Neuronal stem cell (in vitro differentiated cells): Measurements from ENCODE around the gene GGTLC2.

ENCODE experiments used
- DNase-seq: peaks from one replicate; pipeline ENCODE4 v3.0.0-alpha.2; 2013; ENCODE audit warnings: low spot score
- H2AFZ ChIP-seq: one replicate; pipeline ENCODE4 v1.6.1; 2013; ENCODE audit warnings: mild to moderate bottlenecking, low read length, inconsistent platforms
- H2AK5ac ChIP-seq: 2 replicates; pipeline ENCODE4 v1.6.1; 2013; ENCODE audit warnings: low read depth, mild to moderate bottlenecking, inconsistent platforms, low read length, moderate library complexity, mixed read lengths
- H2BK120ac ChIP-seq: 2 replicates; pipeline ENCODE4 v1.6.1; 2013; ENCODE audit warnings: low read depth, mild to moderate bottlenecking, inconsistent platforms, low read length, moderate library complexity, mixed read lengths
- H2BK12ac ChIP-seq: one replicate; pipeline ENCODE4 v1.6.1; 2013; ENCODE audit warnings: low read length, inconsistent platforms
- H2BK15ac ChIP-seq: 2 replicates; pipeline ENCODE4 v1.6.1; 2013; ENCODE audit warnings: mild to moderate bottlenecking, low read length, inconsistent platforms, mixed read lengths
- H2BK5ac ChIP-seq: one replicate; pipeline ENCODE4 v1.6.1; 2013; ENCODE audit warnings: inconsistent platforms, mild to moderate bottlenecking, low read length, moderate library complexity
- H3K14ac ChIP-seq: one replicate; pipeline ENCODE4 v1.6.1; 2013; ENCODE audit warnings: low read length, inconsistent platforms
- H3K18ac ChIP-seq: 2 replicates; pipeline ENCODE4 v1.6.1; 2013; ENCODE audit warnings: low read length, inconsistent platforms
- H3K23ac ChIP-seq: 2 replicates; pipeline ENCODE4 v1.6.1; 2013; ENCODE audit warnings: low read depth, mild to moderate bottlenecking, mixed read lengths, low read length, inconsistent platforms; ENCODE audit not compliant: poor library complexity
- H3K27ac ChIP-seq: replicated peaks from 3 replicates; pipeline ENCODE4 v1.5.1; 2013; ENCODE audit warnings: low read length, inconsistent platforms
- H3K27me3 ChIP-seq, 3 experiments: 2 replicates each; pipeline ENCODE4 v1.6.1; 2013; ENCODE audit warnings: low read length in 3 of 3, mild to moderate bottlenecking in 2 of 3, inconsistent platforms in 1 of 3, low read depth in 1 of 3, mixed read lengths in 1 of 3, moderate library complexity in 1 of 3; ENCODE audit not compliant: control insufficient read depth in 3 of 3, insufficient read depth in 3 of 3
- H3K36me3 ChIP-seq, 2 donors: replicated peaks in 1 of 2; 2 replicates each; pipeline ENCODE4 v1.6.1; 2013; ENCODE audit warnings: low read length in 2 of 2; ENCODE audit not compliant: control insufficient read depth in 2 of 2, insufficient read depth in 2 of 2
- H3K4ac ChIP-seq: 2 replicates; pipeline ENCODE4 v1.6.1; 2013; ENCODE audit warnings: inconsistent platforms, mild to moderate bottlenecking, low read length, moderate library complexity
- H3K4me1 ChIP-seq, 2 donors: 1 replicate in 1 of 2; 2 replicates in 1 of 2; pipeline ENCODE4 v1.6.1; 2013; ENCODE audit warnings: low read length in 2 of 2, low read depth in 1 of 2; ENCODE audit not compliant: control insufficient read depth in 2 of 2, insufficient read depth in 1 of 2
- H3K4me2 ChIP-seq: one replicate; pipeline ENCODE4 v1.6.1; 2013; ENCODE audit warnings: mild to moderate bottlenecking, low read length, inconsistent platforms; ENCODE audit not compliant: insufficient read depth, poor library complexity, severe bottlenecking
- H3K4me3 ChIP-seq, 2 donors: 2 replicates each; pipeline ENCODE4 v1.5.1; 2013; ENCODE audit warnings: low read length in 2 of 2, mild to moderate bottlenecking in 2 of 2, inconsistent platforms in 1 of 2, moderate library complexity in 1 of 2
- H3K79me1 ChIP-seq: one replicate; pipeline ENCODE4 v1.6.1; 2013; ENCODE audit warnings: low read depth, mild to moderate bottlenecking, inconsistent platforms, low read length, moderate library complexity
- H3K9ac ChIP-seq: one replicate; pipeline ENCODE4 v1.6.1; 2013; ENCODE audit warnings: mild to moderate bottlenecking, low read depth, low read length, inconsistent platforms; ENCODE audit not compliant: poor library complexity
- H3K9me3 ChIP-seq, 2 donors: replicated peaks in 1 of 2; 2 replicates each; pipeline versions ENCODE3 to v1.6.1; 2013; ENCODE audit warnings: low read length in 2 of 2, mild to moderate bottlenecking in 2 of 2, inconsistent platforms in 1 of 2, low read depth in 1 of 2, mixed read lengths in 1 of 2, moderate library complexity in 1 of 2; ENCODE audit not compliant: control insufficient read depth in 2 of 2, insufficient read depth in 1 of 2
- H4K8ac ChIP-seq: one replicate; pipeline ENCODE4 v1.6.1; 2013; ENCODE audit warnings: low read depth, mild to moderate bottlenecking, inconsistent platforms, low read length, moderate library complexity
- H4K91ac ChIP-seq: one replicate; pipeline ENCODE4 v1.6.1; 2013; ENCODE audit warnings: low read length, low read depth, mild to moderate bottlenecking, inconsistent platforms; ENCODE audit not compliant: poor library complexity
- WGBS, 2 donors: extraction: QIAGEN DNeasy Blood & Tissue Kit; methylation state at CpG; one replicate each; pipeline ENCODE4 v1.1.7; 2013; ENCODE audit warnings: missing lambda C conversion rate in 2 of 2, mixed read lengths in 1 of 2; ENCODE audit not compliant: insufficient read length in 2 of 2, insufficient replicate concordance in 1 of 2; ENCODE audit errors: extremely low coverage in 2 of 2; 5-methylcytosine and 5-hydroxymethylcytosine counted together

The GGTLC2 gene

GRCh38 chr22:22673099-22673498, 28.7 kb downstream of the GGTLC2 start:
- Histone ChIP-seq H3K27ac (no peak overlapping the region), H2AFZ (no peak overlapping the region), H2BK5ac (no peak overlapping the region), H3K9me3 (peaks cover 0 to 2% of the 10 kb centered on the region in 2 donors), H3K23ac (no peak overlapping the region), H2BK15ac (no peak overlapping the region), H2BK120ac (no peak overlapping the region), H3K27me3 (no peaks in the 10 kb centered on the region), H3K4me1 (no peaks in the 10 kb centered on the region), H3K4me3 (no peak overlapping the region), H3K36me3 (no peaks in the 10 kb centered on the region), H2AK5ac (no peak overlapping the region), H4K8ac (no peak overlapping the region), H4K91ac (no peak overlapping the region), H3K4ac (no peak overlapping the region), H3K9ac (no peak overlapping the region), H3K14ac (peak overlapping the region; percentile 50), H3K4me2 (no peak overlapping the region), H2BK12ac (no peak overlapping the region), H3K18ac (no peak overlapping the region), H3K79me1 (no peaks in the 10 kb centered on the region)
- no CpG with 5 or more reads among the region's 3 CpGs for WGBS, 2 donors
- DNase-seq, result no peak

GRCh38 chr22:22673628-22674027, 29.2 kb downstream of the GGTLC2 start:
- Histone ChIP-seq H2BK12ac (no peak overlapping the region), H3K27me3 (no peaks in the 10 kb centered on the region), H3K79me1 (no peaks in the 10 kb centered on the region), H3K27ac (no peak overlapping the region), H3K4me2 (no peak overlapping the region), H4K8ac (no peak overlapping the region), H2BK5ac (no peak overlapping the region), H2BK15ac (no peak overlapping the region), H2AFZ (no peak overlapping the region), H2BK120ac (no peak overlapping the region), H2AK5ac (no peak overlapping the region), H3K14ac (no peak overlapping the region), H3K9me3 (peaks cover 0 to 2% of the 10 kb centered on the region in 2 donors), H4K91ac (no peak overlapping the region), H3K18ac (no peak overlapping the region), H3K4me1 (no peaks in the 10 kb centered on the region), H3K23ac (no peak overlapping the region), H3K9ac (no peak overlapping the region), H3K4me3 (no peak overlapping the region), H3K36me3 (no peaks in the 10 kb centered on the region), H3K4ac (no peak overlapping the region)
- WGBS, 2 donors, result no CpG with 5 or more reads among the region's 2 CpGs
- DNase-seq, result no peak

DNA sequence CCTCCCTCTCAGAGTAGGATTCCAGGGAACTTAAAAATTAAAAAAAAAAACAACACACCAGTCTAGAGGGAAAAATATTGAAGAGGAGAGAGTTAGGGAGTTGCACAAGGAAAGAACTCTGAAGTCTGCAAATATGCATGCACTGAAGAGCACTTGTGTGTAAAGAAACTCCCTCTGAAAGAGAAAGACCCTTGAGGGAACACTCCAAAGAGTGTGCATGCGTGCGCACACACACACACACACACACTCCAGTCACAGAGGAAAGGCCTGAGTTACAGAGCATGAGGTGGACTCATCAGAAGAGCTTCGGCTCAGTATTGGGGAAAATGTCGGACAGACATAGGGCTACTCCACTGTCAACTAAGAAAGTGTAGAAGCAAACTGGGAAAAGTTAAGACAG, 30.1 kb downstream of the GGTLC2 start:
- Histone ChIP-seq H4K8ac (no peak overlapping the region), H2AK5ac (no peak overlapping the region), H3K4me3 (no peak overlapping the region), H3K14ac (no peak overlapping the region), H3K9ac (no peak overlapping the region), H2BK15ac (no peak overlapping the region), H3K9me3 (peaks cover 0 to 2% of the 10 kb centered on the region in 2 donors), H3K23ac (no peak overlapping the region), H3K36me3 (no peaks in the 10 kb centered on the region), H3K4me1 (no peaks in the 10 kb centered on the region), H2BK5ac (no peak overlapping the region), H3K79me1 (no peaks in the 10 kb centered on the region), H3K27ac (no peak overlapping the region), H3K18ac (no peak overlapping the region), H3K27me3 (peaks cover 0 to 2% (median 0%) of the 10 kb centered on the region in 3 experiments), H4K91ac (no peak overlapping the region), H2BK120ac (no peak overlapping the region), H3K4ac (no peak overlapping the region), H2BK12ac (no peak overlapping the region), H3K4me2 (no peak overlapping the region), H2AFZ (no peak overlapping the region)
- DNase-seq, result no peak
- WGBS, 2 donors, result no CpG with 5 or more reads among the region's 4 CpGs

- no peak overlapping the region for H3K9ac ChIP-seq
- peaks cover 0 to 5% (median 0%) of the 10 kb centered on the region in 3 experiments for H3K27me3 ChIP-seq
- no peak overlapping the region for H3K27ac ChIP-seq
- WGBS, 2 donors, result no CpG with 5 or more reads among the region's 4 CpGs
- no peak overlapping the region for H2AK5ac ChIP-seq
- no peak overlapping the region for H3K18ac ChIP-seq
- H4K8ac ChIP-seq, result no peak overlapping the region
- no peak overlapping the region for H3K4me3 ChIP-seq
- H3K79me1 ChIP-seq, result no peaks in the 10 kb centered on the region
- no peak overlapping the region for H2AFZ ChIP-seq
- no peak overlapping the region for H2BK5ac ChIP-seq
- no peak overlapping the region for H2BK15ac ChIP-seq
- peaks cover 0 to 7% of the 10 kb centered on the region in 2 donors for H3K9me3 ChIP-seq
- no peaks in the 10 kb centered on the region for H3K4me1 ChIP-seq
- no peak overlapping the region for H4K91ac ChIP-seq
- DNase-seq, result no peak
- H2BK120ac ChIP-seq, result no peak overlapping the region
- H3K36me3 ChIP-seq, result no peaks in the 10 kb centered on the region
- H3K14ac ChIP-seq, result no peak overlapping the region
- H3K4ac ChIP-seq, result no peak overlapping the region
- H2BK12ac ChIP-seq, result no peak overlapping the region
- H3K4me2 ChIP-seq, result no peak overlapping the region
- H3K23ac ChIP-seq, result no peak overlapping the region
These were observed 34.6 kb downstream of the GGTLC2 start for GRCh38 chr22:22678970-22679369.
